Endothelial cell of hepatic sinusoid (primary cell): Measurements from ENCODE around the gene KIRREL3.

Source experiments
- in situ Hi-C: cut with HindIII; loops from 2 replicates; pipeline ENCODE4 v1.10.0; 2017; ENCODE audit warnings: low sequenced_read_pairs

The KIRREL3 gene

GRCh38 chr11:126839496-126839895, 161.1 kb downstream of the KIRREL3 start:
- in situ Hi-C loops = no loop called here

GRCh38 chr11:126838779-126839178, 161.8 kb downstream of the KIRREL3 start:
- in situ Hi-C loops = no loop called here

- in situ Hi-C loops = no loop called here
These were observed 163.0 kb downstream of the KIRREL3 start for GRCh38 chr11:126837581-126837980.

- in situ Hi-C loops = no loop called here
These were observed 166.0 kb downstream of the KIRREL3 start for GRCh38 chr11:126834573-126834972.

DNA sequence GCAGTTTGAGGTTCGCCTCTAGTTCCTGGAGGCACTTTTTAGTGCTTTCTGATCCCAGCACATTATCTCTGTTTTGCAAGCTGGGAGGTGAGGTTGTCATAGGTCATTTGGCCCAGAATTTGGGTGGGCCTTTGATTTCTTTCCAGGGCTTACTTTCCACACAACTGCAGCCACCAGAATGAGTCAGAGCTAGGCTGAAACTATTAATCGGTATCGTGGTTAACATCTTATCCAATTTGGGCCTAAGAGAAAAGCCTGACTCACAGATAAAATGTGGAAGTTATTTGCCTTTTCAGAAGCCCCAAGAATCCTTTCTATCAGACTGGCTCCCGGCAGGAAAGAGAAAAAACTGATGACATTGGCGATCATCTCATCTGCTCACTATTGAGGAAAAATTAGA, 166.4 kb downstream of the KIRREL3 start:
- in situ Hi-C loops = no loop called here

DNA sequence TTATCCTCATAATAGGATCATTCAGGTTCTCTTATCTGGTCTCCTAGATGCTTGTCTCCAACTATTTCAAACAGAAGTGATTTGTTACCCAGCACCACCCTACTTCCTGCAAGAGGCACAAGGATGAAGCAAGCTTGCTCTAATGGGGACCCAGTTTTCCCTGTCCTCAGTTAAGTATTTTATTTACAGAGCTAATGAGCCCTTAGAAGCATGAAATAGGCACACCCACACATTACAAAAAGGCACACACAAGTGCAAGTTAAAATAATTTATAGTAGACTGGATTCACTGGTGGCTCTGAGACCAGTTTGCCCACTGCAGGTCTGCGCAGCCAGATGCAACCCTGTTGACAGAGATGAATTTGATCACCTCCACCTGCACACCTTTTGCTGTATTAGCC, 167.5 kb downstream of the KIRREL3 start:
- in situ Hi-C loops = no loop called here

- in situ Hi-C loops = no loop called here
These were observed 168.2 kb downstream of the KIRREL3 start for GRCh38 chr11:126832387-126832786.

DNA sequence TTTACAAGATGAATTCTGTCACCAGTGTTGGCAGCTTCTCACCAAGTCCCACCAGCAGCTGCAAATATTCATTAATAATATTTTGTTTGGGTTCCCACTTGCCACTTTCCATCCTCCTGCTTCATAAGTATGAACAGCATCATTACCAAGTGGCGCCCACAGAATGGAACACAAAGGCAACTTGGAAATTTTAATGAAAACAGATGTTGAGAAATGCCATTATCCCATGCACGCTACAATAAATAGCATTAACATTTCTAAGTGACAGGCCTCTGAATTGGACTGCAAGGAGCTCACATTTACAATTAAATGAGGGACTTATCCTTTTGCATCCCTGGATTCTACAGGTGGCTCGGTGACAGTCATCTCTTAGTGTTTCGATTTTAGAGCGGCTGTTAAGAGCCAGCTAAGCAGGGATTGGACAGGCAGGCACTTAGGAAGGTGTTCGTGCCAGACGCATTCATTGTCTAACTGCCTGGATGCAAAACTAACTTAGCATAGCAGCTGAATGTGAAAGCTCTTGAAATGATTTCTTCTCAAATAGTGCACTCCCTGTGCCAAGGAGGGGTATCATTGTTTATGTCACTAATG, 170.3 kb downstream of the KIRREL3 start:
- in situ Hi-C loops = no loop called here

- in situ Hi-C loops = no loop called here
These were observed 170.9 kb downstream of the KIRREL3 start for GRCh38 chr11:126829716-126830115.

DNA sequence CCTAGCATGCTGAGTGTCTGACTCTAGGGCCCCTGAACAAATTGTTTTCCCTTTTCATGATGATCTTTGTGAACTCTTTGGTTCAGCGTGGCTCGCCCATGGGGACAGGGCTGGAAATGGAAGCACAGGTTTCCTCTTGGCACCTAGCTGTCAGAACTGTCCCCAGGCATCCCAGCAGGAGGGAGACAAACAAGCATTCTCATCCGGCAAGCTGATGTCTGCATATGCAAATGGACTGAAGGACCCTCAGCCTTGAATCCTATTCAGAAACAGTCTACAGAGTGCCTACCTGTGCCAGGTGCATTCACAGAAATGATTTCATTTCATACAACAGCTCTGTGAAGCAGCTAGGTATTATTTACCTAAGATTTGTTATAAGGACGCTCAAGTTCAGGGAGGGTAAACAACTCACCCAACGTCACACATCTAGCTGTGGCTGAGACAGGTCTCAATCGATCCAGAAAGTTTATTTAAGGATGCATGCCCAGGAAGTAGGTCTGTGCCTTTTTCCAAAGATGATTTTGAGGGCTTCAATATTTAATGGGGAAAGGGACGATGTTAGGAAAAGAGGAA, 176.4 kb downstream of the KIRREL3 start:
- in situ Hi-C loops = no loop called here

GRCh38 chr11:126823274-126823673, 177.3 kb downstream of the KIRREL3 start:
- in situ Hi-C loops = no loop called here

DNA sequence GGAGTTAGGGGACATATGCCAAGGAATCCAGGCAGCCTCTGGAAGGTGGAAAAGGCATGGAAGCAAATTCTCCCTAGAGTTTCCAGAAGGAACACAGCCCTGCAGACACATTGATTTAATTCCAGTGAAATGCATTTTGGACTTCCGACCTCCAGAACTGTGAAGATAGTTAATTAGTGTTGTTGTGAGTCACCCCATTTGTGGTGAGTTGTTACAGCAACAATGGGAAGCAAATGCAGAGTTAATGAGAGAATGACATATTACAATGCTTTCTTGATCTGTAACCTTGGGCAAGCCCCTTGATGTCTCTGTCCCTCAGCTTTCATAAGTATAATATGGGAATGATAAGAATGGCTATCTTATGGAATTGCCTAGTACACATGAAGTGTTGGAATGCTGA, 178.7 kb downstream of the KIRREL3 start:
- in situ Hi-C loops = no loop called here

DNA sequence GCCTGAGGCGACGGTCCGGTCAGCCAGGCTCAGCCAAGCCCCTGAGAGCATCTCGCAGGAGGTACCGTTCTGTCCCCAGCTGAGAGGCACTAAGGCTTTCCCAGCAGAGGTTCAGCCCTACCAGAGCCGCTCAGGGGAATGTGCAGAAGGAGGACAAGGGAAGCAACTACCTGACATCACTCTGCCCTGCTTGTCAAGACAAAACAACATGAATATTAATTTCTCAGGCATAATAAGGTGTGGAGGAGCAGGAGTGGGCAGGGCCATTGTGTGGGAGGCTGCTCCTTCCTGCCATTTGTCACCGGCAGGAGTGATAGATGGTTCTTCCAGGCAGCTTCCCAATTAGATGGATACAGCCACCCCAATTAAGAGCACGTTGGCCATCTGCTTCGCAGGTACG, 181.4 kb downstream of the KIRREL3 start:
- in situ Hi-C loops = no loop called here

- in situ Hi-C loops = no loop called here
These were observed 182.8 kb downstream of the KIRREL3 start for GRCh38 chr11:126817523-126818450.

DNA sequence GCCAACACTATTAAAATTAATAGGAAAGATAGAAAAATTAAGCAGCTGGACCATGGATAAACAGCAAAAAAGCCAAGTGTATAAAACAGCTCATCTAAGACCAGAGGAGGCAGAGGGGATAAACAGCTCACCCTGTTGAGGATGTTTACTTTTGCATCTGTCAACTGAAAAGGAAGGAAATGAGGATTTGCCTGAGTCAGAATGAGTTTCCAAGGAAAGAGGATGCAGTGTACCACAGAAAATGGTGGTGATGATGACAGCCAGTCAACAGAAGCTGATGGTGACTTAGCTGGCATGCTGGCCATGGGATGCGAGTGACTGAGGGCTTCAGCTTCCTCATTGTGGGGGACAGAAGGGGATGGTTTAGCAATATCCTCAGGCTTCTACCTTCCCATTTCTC, 183.5 kb downstream of the KIRREL3 start:
- in situ Hi-C loops = no loop called here

DNA sequence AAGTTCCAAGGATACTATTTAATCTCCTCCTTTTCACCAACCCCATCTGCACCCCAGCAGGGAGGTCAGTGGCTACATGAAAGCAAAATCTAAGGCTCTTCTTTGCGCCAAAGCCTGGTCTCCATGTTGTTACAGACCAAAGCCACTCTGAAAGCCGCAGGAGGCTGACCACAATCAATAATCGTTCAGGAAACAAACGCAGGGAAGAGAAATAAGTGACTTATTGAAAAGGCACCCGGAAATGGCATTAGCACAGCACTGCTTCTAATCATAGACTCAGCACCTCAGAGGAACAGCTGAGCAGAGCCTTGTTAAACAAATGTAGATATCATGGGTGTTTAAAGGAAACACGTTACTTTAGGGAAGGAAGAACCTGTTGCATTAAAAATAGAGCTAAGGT, 183.9 kb downstream of the KIRREL3 start:
- in situ Hi-C loops = no loop called here

DNA sequence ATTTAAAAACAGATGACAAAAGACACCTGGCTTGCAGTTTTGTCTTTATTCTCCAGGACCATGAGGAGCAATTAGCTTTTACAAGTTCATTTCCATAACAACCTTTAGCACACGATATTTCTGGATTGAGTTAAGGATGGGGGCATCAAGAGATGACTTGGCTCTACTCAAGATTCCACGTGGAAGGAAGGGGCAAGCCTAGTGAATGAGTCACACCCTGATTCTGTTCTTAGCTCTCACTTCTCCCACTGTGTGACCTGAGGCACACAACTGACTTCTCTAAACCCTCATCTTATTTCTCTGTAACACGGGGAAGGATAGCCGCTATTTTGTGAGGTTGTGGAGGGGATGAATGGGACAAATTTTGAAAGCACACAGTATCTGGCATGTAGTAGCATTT, 185.5 kb downstream of the KIRREL3 start:
- in situ Hi-C loops = no loop called here

- in situ Hi-C loops = no loop called here
These were observed 189.8 kb downstream of the KIRREL3 start for GRCh38 chr11:126810776-126811175.

- in situ Hi-C loops = no loop called here
These were observed 190.9 kb downstream of the KIRREL3 start for GRCh38 chr11:126809514-126810289.

GRCh38 chr11:126808836-126809235, 191.7 kb downstream of the KIRREL3 start:
- in situ Hi-C loops = no loop called here

DNA sequence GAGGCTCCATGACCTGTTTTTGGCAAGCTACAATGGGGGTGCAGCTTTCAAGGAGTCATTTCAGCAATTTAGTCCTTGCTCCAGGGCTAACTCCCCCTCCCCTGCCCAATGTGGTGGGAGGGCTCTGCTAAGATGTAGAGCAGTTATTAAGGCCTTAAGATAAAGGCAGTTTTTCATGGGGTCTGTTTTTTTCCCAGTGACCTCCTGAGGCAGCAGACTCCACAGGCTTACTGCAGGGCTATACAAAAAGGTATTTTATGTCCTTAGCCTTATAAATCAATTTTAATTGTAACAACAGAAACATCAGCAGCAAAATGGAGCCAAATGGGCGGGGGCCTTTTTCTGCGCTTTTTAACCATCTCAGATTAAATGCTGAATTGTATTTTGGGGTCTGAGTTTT, 192.3 kb downstream of the KIRREL3 start:
- in situ Hi-C loops = no loop called here
